HG02642 (cell line): Measurements from ENCODE around the gene BIRC5.
"Not testable (repeated sequence)": the region's sequence is repeated elsewhere in the genome, so short reads cannot be mapped to it uniquely, and the experiment has no call there.

Experiments
- ATAC-seq: cut with Tn5 transposase; IDR thresholded peaks from one replicate; pipeline ENCODE4 v1.9.1; 2021; ENCODE audit warnings: mild to moderate bottlenecking; ENCODE audit not compliant: unreplicated experiment, poor library complexity

Gene BIRC5

DNA sequence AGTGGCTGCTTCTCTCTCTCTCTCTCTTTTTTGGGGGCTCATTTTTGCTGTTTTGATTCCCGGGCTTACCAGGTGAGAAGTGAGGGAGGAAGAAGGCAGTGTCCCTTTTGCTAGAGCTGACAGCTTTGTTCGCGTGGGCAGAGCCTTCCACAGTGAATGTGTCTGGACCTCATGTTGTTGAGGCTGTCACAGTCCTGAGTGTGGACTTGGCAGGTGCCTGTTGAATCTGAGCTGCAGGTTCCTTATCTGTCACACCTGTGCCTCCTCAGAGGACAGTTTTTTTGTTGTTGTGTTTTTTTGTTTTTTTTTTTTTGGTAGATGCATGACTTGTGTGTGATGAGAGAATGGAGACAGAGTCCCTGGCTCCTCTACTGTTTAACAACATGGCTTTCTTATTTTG lies 9.7 kb downstream of the BIRC5 start:
- ATAC-seq = no peak

DNA sequence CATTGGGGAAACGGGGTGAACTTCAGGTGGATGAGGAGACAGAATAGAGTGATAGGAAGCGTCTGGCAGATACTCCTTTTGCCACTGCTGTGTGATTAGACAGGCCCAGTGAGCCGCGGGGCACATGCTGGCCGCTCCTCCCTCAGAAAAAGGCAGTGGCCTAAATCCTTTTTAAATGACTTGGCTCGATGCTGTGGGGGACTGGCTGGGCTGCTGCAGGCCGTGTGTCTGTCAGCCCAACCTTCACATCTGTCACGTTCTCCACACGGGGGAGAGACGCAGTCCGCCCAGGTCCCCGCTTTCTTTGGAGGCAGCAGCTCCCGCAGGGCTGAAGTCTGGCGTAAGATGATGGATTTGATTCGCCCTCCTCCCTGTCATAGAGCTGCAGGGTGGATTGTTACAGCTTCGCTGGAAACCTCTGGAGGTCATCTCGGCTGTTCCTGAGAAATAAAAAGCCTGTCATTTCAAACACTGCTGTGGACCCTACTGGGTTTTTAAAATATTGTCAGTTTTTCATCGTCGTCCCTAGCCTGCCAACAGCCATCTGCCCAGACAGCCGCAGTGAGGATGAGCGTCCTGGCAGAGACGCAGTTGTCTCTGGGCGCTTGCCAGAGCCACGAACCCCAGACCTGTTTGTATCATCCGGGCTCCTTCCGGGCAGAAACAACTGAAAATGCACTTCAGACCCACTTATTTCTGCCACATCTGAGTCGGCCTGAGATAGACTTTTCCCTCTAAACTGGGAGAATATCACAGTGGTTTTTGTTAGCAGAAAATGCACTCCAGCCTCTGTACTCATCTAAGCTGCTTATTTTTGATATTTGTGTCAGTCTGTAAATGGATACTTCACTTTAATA lies 10.4 kb downstream of the BIRC5 start:
- ATAC-seq = no peak

DNA sequence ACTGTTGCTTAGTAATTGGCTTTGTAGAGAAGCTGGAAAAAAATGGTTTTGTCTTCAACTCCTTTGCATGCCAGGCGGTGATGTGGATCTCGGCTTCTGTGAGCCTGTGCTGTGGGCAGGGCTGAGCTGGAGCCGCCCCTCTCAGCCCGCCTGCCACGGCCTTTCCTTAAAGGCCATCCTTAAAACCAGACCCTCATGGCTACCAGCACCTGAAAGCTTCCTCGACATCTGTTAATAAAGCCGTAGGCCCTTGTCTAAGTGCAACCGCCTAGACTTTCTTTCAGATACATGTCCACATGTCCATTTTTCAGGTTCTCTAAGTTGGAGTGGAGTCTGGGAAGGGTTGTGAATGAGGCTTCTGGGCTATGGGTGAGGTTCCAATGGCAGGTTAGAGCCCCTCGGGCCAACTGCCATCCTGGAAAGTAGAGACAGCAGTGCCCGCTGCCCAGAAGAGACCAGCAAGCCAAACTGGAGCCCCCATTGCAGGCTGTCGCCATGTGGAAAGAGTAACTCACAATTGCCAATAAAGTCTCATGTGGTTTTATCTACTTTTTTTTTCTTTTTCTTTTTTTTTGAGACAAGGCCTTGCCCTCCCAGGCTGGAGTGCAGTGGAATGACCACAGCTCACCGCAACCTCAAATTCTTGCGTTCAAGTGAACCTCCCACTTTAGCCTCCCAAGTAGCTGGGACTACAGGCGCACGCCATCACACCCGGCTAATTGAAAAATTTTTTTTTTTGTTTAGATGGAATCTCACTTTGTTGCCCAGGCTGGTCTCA lies 11.2 kb downstream of the BIRC5 start:
- no peak for ATAC-seq

DNA sequence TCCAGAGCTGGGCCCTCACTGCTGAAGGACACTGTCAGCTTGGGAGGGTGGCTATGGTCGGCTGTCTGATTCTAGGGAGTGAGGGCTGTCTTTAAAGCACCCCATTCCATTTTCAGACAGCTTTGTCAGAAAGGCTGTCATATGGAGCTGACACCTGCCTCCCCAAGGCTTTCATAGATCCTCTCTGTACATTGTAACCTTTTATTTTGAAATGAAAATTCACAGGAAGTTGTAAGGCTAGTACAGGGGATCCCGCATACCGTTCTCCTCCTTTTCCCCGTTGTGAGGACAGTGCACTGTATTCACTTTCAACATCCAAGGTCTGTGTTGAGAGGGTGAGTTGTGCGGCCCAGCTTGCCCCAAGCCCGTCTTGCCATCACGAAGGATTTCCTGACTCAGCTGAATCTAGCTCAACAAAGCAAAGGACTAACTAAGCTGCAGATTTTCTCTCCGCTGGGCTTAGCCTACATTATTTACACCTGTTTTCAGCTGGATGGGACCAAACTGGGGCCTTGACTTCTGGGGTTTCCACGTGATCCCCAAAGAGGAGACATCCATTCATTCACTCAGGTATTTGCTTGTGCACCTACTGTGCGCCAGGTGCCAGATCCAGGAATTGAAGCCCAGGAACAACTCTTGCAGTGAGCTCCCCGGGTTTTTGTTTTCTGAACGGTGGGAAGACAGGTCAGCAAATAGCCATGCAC lies 12.2 kb downstream of the BIRC5 start:
- ATAC-seq = no peak

DNA sequence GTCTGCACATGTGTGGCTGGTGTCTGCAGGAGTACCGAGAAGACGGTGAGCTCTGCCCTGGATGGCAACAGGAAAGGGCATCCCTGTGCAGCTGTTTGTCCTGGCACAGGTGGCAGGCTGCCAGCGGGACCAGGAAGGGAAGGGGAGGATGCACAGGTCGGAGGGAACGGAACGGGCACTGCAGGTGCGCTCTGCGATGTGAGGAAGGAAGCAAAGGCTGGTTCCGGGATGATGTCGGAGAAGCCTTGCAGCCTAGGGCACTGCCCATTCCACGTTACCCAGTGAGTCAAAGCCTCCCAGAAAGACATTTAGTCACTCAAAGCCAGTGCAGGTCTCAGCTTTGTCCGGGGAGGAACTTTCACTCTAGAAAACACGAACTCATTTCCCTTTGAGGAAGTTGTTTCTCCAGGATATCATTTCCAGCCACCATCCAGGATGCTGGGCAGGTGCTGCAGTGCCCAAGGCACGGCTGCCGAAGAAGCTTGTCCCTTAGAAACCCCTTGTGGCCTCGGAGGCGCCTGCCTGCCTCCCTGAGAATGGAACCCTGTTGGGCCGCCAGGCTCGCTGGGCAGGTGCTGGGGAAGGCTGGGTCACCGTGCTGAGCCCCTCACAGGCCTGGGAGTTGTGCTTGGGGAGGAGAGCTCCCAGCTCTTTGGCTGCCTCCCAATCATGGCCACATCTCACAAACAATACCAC lies 12.9 kb downstream of the BIRC5 start:
- no peak for ATAC-seq

DNA sequence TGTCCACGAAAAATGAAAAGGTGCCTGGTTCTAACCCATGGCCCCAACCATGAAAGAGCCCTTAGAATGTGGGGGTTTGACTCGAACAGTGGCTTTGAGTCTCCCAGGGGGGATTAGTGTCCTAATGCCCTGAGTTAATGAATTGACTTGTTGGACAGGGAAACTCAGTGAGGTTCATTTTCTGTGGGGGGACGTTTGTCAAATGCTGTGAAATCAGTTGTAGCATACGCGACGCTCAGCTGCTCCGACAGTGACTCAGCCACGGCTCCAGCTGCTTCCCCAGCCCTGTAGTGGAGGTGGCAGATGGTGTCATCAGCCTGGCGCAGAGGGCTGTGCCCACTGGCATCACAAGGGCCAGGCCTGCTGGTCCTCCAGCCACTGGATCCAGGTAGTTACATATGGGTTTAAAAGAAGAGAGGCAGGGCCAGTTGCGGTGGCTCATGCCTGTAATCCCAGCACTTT lies 13.4 kb downstream of the BIRC5 start:
- no peak for ATAC-seq

DNA sequence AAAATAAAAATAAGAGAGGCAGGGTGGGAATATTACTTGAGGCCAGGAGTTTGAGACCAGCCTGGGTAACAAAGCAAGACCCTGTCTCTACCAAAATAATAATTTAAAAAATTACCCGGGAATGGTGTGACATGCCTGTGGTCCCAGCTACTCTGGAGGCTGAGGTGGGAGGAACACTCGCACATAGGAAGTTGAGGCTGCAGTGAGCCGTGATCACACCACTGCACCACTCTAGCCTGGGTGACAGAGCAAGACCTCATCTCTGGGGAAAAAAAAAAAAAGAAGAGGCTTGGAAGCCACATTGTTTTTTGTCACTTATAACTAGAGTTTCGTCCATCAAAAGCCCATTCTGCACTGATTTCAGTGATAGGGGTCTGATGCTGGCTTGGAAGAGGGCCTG lies 14.1 kb downstream of the BIRC5 start:
- ATAC-seq = no peak

DNA sequence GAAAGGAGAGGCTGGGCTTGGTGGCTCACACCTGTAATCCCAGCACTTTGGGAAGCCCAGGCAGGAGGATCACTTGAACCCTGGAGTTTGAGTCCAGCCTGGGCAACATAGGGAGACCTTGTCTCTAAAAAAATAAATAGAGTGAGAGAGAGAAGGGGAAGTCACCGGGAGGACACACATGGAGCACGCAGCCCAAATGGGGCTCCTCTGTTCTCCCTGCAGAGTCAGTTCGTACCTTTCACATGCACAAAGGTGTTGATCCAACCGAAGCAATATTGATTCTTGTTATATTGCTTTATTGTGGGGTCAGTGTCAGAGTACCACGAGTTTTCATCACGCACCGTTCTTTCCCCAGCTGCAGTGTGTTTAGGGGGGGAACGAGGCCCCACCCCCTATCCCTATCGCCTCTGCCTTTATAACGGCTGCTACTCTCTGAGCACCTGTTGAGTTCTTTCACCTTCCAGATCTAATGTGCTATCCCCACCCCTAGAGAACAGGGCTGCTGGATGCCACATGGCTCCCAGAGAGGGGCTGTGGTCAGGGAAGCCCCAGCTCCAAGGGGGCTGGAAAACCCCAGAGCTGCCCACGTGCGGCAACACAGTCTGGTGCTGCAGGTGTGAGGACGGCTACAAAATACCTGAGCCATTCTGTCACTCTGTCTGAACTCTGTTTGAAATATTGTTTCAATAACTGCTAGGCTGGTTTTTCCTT lies 16.4 kb downstream of the BIRC5 start:
- ATAC-seq = no peak

DNA sequence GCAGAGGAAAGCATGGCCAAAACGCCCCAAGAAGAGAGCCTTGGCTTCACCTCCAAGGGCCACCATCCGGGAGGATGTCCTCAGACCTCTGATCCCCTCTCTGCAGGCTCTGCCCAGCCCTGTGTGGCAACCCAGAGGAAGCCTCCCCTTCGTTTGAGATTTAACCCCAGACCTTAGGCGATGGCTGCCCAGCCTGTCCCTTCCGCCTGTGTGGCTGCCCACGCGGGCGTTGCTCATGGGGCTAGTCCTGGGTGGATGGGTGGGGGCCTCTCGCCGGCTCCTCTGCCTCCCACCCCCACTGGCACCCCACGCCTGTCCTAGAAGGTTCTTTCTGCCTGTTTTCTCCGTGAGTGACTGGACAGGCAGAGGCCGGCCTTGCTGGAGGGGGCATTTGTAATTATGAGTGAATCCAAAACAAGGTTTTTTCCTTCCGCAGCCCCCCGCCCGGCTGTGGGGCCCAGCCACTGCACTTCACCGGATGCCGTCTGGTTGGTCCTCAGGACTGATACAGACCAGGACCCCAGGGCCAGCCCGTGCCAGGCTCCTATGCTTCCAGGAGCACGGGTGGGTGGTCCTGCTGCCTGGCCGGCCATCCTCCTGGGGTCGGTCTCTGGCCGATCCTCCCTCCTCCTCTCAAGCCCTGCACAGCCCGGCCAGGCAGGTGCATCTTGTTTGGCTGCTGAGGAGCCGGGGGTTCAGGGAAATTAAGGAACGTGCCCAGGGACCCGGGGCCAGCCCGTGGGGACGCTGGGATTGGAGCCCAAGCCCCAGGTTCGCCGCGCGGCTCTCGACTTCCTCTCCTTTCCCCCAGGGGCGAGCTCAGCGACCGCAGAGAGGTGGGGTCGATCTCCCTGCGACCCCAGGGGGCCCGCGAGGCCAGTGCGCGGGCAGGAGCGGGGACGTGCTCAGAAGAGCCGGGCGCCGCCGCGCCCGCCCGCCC lies 17.2 kb downstream of the BIRC5 start, which contains the start of gene TMEM235:
Gene TMEM235 (plus strand): TSS at position 636 of the 940 bp plus-strand sequence. CDS start 393 bp downstream, outside the sequence.
- no peak for ATAC-seq

DNA sequence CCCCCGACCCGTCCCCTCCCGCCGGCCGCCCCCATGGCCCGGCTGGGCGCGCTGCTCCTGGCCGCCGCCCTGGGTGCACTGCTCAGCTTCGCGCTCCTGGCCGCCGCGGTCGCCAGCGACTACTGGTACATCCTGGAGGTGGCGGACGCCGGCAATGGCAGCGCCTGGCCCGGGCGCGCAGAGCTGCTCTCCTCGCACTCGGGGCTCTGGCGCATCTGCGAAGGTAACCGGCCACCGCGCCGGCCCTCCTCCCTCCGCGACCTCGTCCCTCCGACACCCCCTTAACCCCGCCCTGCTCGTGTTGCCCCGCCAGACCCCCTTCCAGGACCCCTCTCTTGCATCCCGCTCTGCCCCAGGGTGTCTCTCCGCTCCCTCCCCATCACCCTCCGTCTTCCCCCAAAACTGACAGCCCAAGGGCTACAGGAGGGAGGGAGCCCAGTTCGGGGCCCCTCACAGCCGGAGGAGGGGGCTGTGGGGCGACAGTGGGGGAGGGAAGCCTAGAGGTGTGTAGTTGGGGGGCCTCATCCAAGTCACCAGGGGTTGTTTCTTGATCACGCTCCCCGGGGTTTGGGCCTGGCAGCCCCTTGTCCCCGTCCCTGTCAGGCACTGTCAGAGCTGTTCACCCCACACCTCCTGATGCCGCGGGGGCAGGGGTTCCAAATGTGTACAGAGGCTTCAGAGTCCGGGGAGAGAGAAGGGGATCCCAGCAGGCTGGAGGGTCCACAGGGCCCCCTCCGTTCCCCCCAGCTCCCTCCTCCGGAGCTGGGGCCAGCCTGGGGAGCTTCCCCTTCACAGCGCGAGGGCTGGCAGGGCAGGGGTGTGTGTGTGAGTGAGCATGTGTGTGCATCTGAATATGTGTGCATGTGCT lies 18.2 kb downstream of the BIRC5 start:
- ATAC-seq = no peak

DNA sequence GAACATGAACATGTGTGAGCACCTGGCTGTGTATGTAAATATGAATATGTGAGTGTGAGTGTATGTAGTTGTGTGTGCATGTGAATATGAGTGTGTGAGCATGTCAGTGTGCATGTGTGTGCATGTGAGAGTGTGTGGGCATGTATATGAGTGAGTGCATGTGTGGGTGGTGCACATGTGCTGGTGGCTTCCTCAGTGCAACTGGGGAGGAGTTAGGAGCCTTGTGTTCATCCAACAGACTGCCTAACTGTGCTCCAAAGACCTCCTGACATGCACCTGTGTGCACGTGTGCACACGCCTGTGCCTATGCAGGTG lies 18.8 kb downstream of the BIRC5 start:
- ATAC-seq = no peak

DNA sequence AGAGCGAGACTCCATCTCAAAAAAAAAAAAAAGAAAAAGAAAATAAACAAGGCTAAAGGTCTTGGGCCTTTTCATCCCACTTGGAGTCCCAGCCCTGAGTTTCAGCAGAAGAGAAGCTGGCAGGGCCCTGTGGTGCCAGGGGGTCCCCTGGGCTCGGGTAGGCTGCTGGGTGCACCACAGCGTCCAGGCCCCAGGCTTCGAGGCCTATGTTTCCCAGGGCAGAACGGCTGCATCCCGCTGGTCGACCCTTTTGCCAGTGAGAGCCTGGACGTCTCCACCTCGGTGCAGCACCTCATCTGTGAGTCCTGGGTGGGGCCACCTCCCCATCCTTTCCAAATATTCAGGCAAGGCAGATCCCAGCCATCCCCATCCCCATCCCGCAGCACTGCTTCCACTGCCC lies 19.6 kb downstream of the BIRC5 start:
- ATAC-seq = no peak

DNA sequence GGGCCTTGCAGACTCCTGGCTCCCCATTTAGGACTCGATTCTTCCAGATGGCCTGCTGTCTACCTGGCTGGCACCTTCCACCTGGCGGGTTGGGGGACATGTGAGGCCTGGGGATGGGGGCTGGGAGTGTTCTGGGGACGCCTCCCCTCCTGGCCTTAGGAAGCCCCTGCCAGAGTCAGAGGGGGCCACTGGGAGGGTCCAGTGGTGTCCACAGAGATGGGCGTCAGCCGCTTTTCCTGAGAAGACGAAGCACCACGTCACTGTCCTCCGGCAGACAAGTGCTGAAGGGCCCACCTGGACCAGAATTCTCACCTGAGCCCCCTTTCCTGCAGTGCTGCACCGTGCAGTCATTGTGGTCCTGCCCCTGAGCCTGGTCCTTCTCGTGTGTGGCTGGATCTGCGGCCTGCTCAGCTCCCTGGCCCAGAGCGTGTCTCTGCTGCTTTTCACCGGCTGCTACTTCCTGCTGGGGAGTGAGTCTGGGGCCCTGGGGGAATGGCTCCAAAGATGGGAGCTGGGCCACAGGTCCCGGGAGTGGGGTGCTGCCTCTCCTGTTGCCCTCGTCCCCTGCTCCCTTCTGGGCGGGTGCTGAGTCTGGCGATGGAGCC lies 20.3 kb downstream of the BIRC5 start:
- ATAC-seq = no peak

DNA sequence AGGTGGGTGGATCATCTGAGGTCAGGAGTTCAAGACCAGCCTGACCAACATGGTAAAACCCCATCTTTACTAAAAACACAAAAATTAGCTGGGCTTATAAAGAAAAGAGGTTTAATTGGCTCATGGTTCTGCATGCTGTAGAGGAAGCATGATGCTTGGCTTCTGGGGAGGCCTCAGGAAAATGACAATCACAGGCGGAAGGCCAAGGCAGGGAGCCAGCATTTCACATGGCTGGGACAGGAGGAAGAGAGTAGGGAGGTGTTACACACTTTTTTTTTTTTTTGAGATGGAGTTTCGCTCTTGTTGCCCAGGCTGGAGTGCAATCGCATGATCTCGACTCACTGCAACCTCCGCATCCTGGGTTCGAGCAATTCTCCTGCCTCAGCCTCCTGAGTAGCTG lies 21.0 kb downstream of the BIRC5 start:
- ATAC-seq = not testable (repeated sequence)

DNA sequence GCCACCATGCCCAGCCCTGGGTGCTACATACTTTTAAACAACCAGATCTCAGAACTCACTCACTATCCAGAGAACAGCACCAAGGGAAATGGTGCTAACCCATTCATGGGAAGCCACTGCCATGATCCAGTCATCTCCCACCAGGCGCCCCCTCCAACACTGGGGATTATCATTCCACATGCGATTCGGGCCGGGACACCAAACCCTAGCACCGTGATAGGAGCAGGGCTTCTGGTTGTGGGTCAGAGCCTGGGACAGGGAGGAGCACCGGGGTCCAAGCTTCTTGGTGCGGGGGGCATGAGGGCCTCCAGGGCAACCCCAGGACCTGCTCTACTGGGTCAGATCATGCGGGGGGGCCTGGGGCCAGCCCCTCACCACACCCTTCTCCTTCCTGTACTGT lies 21.8 kb downstream of the BIRC5 start:
- no peak for ATAC-seq

DNA sequence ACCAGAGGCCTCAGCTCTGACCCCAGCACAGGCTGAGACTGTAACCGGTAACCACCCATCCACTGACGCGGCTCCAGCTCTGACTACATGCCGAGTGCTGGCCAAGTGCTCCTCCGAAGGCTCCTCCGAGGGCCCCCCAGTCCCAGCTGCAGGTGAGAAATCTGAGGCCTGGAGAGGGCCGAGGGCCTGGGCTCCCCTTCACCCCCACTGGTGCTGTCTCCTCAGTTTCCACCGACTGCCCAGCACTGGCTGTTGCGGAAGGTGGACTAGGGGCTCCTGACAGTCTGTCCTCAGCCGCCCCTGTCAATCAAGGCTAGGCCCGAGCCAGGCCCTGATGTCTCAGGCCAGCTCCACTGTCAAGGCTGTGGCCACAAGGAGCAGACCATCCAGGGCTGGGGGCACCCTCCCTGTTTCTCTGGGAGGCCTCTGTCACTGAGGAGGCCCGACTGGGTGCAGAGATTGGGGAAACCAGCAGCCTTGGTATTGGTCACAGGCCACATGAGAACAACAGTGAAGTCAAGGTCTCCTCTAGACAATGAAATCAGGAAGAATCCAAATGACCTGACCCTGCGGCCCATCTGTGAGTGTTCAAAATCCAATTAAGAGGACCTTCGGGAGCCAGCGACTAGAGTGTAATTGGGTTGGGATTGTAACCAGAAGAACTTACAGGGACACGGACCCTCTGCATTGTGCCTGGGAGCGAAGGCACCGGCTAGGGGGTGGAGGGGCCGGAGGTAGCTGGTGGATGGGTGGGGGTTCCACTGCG lies 22.5 kb downstream of the BIRC5 start:
- no peak for ATAC-seq
